Measurements from ENCODE around the gene COL27A1.

DNA sequence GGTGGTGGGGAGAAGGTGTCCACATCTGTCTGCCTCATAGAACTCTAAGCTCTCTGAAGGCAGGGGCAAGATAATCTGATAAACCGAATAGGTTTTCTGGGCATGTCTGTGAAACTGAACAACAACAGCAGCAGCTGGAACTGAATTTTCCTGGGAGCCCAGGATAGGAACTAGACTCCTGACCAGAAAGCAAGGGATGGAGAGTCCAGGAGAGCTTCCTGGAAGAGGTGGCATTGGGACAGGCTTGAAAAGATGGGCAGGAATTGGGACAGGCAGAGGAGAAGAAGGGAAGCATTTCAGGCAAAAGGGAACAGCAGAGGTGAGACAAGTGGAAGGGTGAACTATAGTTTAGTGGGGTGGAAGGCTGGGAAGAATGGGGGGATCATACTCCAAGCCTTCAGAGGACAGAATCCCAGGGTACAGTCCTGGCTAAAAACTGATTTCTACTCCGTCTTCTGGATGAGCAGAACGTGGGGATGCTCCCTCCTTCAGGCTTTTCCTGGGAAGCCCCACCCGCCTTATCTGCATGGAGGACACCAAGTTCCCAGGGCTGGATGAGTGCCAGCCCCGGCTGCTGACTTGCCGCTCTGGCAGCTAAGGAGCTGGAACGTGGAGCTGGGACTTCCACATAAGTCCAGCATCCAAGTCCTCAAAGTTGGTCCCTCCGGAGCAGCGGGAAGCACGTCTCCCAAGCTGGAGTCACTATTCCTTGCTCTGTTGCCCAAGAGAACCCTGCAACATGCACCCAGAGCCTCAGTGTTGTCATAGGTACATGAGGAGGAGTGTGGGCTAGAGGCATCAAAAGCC lies 42.4 kb upstream of the COL27A1 start:
- TF ChIP-seq, protein P1, sequence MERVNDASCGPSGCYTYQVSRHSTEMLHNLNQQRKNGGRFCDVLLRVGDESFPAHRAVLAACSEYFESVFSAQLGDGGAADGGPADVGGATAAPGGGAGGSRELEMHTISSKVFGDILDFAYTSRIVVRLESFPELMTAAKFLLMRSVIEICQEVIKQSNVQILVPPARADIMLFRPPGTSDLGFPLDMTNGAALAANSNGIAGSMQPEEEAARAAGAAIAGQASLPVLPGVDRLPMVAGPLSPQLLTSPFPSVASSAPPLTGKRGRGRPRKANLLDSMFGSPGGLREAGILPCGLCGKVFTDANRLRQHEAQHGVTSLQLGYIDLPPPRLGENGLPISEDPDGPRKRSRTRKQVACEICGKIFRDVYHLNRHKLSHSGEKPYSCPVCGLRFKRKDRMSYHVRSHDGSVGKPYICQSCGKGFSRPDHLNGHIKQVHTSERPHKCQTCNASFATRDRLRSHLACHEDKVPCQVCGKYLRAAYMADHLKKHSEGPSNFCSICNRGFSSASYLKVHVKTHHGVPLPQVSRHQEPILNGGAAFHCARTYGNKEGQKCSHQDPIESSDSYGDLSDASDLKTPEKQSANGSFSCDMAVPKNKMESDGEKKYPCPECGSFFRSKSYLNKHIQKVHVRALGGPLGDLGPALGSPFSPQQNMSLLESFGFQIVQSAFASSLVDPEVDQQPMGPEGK (CRISPR knock-in tag; IDR thresholded peaks at IDR 0.05; ENCODE audit: borderline replicate concordance): no peak
- TF ChIP-seq OSR1 (CRISPR knock-in tag; IDR thresholded peaks at IDR 0.05) (no peak), TOX (CRISPR knock-in tag; IDR thresholded peaks at IDR 0.05; ENCODE audit: borderline replicate concordance) (no peak), TCF4 (CRISPR knock-in tag; IDR thresholded peaks at IDR 0.05; ENCODE audit: borderline replicate concordance) (no peak)
